OCI-M2 (cell line): ENCODE results near the gene CH25H.

ENCODE experiments used
- DNase-seq: peaks from one replicate; lab custom pipeline; 2025; ENCODE audit not compliant: unreplicated experiment; lab: John Stamatoyannopoulos, UW

CH25H gene

DNA sequence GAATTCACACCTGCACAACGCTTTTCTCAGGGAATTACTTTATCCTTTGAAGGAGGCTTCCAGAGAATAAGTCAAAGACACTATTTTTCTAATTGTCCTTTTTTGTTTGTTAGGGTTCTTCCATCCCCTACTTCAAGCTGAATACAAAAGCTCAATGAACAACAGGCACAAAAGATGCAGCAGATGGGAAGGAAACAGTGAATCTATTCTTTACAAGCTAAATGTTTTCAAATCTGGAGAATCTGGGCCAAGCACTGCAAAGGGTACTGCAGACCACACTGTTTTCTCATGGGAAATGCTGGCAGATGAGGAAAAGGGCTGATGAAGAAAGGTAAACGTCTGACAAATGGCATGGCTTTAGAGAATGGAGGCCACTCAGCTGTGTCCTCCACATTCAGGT lies 25.9 kb upstream of the CH25H start:
- no peak for DNase-seq

- DNase-seq: no peak
These were observed 21.8 kb upstream of the CH25H start for GRCh38 chr10:89228962-89229361.

DNA sequence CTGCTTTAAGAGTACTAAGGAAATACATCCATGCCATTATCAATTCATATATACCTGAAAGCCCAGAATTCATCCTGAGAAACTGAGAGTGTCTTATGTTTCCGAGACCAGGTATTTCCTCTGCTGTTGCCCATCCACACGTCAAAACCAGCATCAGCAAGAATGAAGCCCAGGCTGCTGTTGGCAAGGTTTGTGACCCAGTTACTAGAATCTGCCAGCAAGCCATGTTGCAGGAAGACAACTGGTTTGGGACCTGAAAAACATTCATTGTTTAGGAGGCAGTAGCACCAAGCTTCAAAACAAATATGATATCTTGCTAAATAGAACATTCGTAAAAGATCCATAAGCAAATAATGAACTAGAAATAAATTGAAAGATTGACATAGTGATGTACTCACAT lies 21.0 kb upstream of the CH25H start:
- DNase-seq: no peak

DNA sequence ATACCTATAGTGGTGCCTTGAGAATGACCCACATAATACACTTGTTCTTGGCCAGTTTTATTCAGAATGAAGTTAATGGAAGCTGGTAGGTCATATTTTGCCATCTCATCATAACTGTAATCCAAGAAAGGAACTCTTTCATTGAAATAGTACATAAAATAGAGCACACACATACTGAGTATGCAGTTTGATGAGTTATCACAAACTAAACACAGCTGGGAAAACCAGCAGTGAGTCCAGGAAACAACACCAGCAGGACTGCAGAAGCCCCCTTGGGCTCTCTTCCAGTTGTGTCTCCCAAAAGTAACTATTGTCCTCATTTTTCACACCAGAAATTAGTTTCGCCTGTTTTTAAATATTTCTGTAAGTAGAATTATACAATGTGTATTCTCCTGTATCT lies 19.8 kb upstream of the CH25H start:
- DNase-seq: no peak

DNA sequence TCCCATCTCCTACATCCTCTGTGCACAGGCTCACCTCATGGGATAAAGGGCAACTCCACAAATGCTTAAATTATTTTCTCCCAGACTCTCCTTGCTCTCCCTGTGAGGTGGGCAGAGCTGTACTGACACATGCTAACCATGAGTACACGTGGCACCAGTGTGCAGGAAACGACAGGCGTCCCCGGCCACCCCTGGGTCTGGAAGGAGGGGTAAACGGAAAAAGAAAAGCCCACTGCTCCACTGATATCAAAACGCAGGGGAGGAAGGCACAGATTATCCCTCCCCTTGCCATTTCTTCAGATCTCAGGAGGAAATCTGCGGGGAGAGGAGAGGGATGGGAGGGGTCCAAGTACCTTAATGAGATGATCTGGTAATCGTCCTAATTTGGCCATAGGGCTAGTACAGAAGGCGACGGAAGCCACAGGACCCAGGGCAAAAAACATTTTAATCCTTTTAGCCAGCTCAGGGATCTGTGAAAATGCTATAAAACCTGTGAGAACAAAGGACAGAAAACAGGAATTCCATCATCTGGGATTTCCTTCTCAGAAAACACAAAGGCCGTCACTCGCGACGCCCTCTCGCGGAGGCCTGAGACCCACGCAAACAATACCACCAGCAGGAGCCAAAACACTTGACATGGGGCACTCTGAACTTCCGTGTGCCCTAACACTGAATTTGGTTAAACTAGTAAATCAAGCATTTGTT lies 17.8 kb upstream of the CH25H start:
- no peak for DNase-seq

DNA sequence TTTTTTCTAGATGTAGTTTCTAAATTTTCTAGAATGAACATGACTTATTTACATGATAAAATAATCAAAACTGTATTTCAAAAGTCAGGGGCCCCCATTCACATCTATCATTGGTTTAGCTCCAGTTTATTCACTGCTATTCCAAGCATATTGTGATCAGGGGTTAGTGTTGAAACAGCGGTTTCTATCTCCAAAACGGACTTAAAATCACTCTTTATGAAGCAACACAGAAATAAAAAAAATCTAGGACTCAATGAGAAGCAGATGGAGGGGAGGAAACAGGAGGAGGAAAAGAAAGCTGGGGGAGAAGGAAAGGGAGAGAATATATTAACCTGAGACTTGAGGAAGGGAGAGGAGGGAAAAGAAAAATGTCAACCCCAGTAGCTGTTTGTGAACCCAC lies 14.8 kb upstream of the CH25H start:
- no peak for DNase-seq

GRCh38 chr10:89219513-89220218 lies 12.5 kb upstream of the CH25H start:
- no peak for DNase-seq

GRCh38 chr10:89217057-89217990 lies 10.2 kb upstream of the CH25H start:
- DNase-seq: peak; percentile 25

DNA sequence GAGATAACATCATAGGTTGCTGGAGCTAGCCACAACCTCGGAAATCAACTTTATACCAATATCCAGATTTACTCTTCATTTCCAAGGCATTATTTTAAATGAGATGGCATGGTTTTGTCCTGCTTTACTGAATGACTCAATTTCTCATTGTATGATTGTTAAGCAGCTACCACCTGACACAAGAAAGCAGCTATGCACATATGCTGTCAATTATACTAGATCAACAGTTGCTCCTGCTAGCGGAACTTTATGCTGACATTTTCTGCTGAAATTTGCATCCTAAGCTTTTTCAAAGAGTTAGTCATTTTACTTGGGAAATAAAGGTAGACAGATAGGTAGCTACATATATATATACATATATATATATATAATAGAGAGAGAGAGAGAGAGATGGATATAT lies 8.9 kb upstream of the CH25H start:
- no peak for DNase-seq

- no peak for DNase-seq
These were observed 8.4 kb upstream of the CH25H start for GRCh38 chr10:89215511-89215910.

- no peak for DNase-seq
These were observed 7.5 kb upstream of the CH25H start for GRCh38 chr10:89214566-89215165.

- DNase-seq: no peak
These were observed 6.2 kb upstream of the CH25H start for GRCh38 chr10:89213191-89213808.

DNA sequence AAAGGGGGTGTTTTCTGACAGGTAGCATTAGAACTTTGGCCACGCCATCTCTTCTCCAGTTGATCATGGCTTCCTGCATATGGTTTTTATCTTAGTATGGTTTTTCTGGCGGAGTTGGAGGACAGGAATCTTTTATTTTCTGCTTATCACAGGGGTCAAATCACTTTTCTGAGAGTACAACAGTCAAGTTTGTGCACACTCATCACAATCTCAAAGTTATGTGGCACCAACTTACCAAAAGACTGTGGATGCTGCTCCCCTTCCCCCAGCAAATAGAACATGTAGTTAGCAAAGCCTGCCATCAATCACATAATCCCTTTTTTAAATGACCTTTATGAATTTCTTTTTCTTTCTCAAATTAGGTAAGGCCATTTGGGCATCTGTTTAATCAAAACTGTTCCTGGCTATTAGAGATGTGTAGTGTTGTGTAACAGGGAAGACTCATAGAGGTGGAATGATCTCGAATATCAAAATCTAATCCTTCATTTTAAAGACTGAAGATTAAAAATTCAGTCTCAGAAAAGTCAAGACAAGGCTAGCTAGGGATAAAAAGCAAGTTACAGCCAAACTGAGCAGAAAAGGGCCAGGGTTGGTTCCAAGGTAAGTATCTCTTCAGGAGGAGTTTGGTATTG lies 3.8 kb upstream of the CH25H start:
- no peak for DNase-seq

- DNase-seq: no peak
These were observed 2.6 kb upstream of the CH25H start for GRCh38 chr10:89209718-89210117.

- no peak for DNase-seq
These were observed 859 bp upstream of the CH25H start for GRCh38 chr10:89207801-89208551.

GRCh38 chr10:89206402-89207180 lies 526 bp downstream of the CH25H start:
- no peak for DNase-seq

GRCh38 chr10:89204621-89205185 lies 2.4 kb downstream of the CH25H start:
- DNase-seq: no peak

DNA sequence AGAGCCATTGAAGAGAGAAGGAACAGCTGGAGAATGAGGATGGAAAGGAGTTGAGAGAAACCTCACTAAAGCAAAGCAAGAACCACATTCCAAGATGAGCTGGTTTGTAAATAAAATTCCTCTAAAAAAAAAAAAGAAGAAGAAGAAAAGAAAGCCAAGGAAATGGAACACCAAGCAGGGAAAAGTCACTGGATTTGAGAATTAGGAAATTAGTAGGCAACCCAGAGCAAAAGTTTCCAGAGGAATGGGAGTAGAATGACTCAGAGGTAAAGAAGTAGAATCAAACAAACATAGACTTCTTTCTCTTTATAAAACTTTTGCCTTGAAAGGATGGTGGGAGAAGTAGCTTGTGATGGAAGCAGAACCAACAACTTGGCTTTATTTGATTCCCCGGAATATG lies 3.9 kb downstream of the CH25H start:
- no peak for DNase-seq

DNA sequence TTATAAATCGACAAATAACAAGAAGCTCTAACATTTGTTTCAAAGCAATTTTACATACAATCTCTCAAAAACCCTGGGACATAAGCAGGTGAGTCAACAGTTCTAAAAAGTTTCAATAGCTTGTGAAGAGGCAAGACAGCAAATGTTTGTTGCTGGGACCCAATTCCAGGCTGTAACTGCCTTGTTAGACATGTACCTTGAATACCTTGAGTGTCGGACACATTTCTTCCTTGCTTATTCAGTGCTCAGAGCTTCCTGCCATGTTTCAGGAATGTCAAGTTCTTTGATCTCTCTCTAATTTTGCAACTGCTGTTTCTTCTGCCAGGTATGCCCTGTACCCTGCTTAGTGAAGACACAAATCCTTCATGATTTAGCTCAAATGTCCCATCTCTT lies 5.1 kb downstream of the CH25H start:
- no peak for DNase-seq
